Activated CD4-positive, CD25-positive, alpha-beta regulatory T cell treated with anti-CD3 and anti-CD28 coated beads, Interleukin-2, amount 50 U/mL, for 24 hours (primary cell): ENCODE results near the gene SCGB1A1.
"Not testable (repeated sequence)": the region's sequence is repeated elsewhere in the genome, so short reads cannot be mapped to it uniquely, and the experiment has no call there.

Experiments
- ATAC-seq, 2 donors: fragments of 150-1000 bp; cut with Tn5 transposase; one replicate each; pipeline ENCODE4 v1.10.0; 2021; ENCODE audit warnings: mild to moderate bottlenecking in 1 of 2, moderate library complexity in 1 of 2

SCGB1A1 gene

GRCh38 chr11:62421996-62422395 lies 3.2 kb downstream of the SCGB1A1 start:
- ATAC-seq, result no peak

GRCh38 chr11:62423012-62423411 lies 4.2 kb downstream of the SCGB1A1 start:
- ATAC-seq, result no peak

GRCh38 chr11:62427630-62428233 lies 8.9 kb downstream of the SCGB1A1 start:
- ATAC-seq, result peak; percentile 66

- ATAC-seq, result no peak
These were observed 10.2 kb downstream of the SCGB1A1 start for GRCh38 chr11:62428871-62429560.

DNA sequence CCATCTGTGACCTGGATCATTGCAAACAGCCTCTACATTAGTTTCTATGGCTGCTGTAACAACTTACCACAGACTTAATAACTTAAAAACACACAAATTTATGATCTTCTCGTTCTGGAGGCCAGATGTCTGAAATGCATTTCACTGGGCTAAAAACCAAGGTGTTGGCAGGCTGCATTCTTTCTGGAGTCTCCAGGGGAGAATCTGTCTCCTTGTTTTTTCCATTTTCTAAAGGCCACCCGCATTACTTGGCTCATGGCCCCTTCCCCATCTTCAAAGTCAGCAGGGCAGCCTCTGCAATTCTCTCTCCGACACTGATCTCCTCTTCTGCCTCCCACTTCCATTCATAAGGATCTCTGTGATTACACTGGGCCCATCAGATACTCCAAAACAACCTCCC lies 11.6 kb downstream of the SCGB1A1 start:
- no peak for ATAC-seq

GRCh38 chr11:62431171-62431901 lies 12.5 kb downstream of the SCGB1A1 start:
- no peak for ATAC-seq

GRCh38 chr11:62432695-62433094 lies 13.9 kb downstream of the SCGB1A1 start:
- ATAC-seq, result no peak

GRCh38 chr11:62433141-62433903 lies 14.5 kb downstream of the SCGB1A1 start:
- no peak for ATAC-seq

DNA sequence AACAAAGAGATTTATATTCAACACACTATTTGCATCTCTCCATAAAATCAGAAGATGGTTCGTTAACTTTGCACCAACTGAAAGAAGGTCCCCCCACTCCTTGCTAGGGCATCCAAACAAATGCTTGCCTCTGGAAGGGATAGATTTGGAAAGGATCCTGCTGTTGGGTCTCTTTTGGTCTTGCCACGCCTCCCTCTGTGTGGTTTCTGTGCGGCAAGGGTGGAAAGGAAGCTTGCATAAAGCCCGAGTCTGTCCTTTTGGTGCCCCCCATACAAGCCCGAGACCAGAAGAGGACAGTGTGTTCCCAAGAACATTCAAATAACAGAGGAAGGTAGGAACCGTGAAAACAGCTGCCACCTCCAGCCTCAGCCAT lies 15.1 kb downstream of the SCGB1A1 start:
- no peak for ATAC-seq

DNA sequence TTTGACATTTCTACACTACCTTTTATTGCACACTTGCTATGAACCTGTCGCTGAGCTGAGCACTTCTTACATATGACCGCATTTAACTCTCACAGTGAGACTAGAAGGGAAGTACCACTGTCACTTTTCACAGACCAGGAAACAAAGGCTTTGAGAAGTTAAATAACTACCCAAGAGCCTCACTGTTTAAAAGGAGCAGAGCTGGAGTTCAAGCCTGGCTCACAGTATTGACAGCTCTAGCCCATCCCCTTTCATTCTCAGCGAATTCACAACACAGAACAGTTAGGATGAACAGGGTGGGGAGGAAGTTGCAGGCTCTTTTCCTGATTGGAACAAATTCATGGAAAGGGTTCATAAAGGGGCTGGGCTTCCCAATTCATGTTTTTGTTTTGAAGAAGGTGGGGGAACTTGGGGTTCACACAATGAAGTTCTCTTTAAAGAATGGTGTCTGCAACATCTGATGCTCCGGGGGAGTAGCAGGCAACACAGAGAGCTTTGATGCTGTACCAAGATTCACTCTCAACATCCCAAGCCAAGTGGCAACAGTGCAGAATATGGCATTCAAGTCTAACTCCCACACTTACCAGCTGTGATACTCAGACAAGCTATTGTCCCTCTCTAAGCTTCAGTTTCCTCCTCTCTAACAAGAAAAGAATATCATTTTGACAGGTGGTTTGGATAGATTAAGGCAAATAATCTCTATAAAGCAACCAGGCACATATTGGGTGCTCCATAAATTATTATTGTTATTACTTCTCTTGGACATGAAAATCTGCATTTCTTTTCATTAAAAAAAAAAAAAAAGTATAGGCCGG lies 17.2 kb downstream of the SCGB1A1 start:
- no peak for ATAC-seq

DNA sequence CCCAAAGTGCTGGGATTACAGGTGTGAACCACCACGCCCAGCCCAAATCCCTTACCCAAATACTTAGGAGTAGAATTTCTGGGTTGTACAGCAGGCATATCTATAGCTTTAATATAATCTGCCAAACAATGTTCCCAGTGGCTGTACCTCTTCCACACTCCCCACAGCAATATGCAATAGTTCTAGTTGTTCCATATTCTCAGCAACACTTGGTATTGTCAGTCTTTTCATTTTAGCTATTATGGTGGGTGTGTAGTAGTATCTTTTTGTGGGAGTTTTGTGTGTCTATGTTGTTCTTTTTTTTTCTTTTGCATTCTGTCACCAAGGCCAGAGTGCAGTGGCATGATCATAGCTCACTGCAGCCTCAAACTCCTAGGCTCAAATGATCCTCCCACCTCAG lies 18.8 kb downstream of the SCGB1A1 start:
- no peak for ATAC-seq

DNA sequence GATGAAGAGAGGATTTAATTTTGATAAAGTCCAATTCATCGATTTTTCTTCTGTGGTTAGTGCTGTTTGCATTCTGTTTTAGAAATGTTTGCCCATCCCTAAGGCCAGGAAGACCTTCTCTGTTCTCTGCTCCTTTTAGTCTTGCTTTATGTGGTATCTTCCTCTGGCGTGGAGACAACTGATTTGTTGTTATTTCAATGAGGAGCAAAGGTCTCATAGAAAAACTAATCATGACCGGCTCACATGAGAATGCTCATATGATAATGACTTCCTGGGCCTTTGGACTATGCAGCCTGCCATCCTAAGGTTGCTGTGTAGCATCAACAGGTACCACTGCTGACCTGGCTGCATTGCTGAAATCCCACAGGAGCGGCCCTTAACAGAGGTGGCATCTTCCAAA lies 19.8 kb downstream of the SCGB1A1 start:
- no peak for ATAC-seq

- no peak for ATAC-seq
These were observed 21.2 kb downstream of the SCGB1A1 start for GRCh38 chr11:62439785-62440602.

- no peak for ATAC-seq
These were observed 24.8 kb downstream of the SCGB1A1 start for GRCh38 chr11:62443390-62444235.

DNA sequence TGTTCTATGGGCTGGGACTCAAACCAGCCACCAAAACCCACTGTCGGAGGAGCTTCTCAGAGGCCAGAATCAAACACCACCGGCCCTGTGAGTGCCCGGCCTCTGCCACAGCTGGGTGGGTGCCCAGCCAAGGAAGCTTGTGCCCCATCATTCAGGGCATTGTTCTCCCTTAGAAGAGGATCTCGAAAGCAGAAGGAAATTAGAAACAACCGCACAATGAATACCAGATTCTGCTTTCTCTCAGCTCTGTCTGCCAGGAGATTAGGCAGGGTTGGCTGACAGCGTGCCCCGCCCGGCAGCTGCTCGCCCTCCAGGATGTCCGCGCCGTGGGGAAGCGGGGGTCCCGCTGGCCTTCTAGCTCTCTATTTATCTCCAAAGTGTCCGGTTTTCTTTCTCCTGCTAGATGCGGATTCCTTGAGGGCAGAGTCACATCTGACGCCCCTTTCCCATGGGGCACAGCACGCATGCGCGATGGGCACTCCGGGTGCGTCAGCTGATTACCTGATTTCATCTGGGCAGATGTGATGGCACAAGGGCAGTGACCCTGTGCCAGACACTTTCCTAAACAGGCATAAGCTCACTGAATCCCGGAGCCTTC lies 25.5 kb downstream of the SCGB1A1 start:
- peak in 1 of 2 donors; percentile 27 for ATAC-seq

DNA sequence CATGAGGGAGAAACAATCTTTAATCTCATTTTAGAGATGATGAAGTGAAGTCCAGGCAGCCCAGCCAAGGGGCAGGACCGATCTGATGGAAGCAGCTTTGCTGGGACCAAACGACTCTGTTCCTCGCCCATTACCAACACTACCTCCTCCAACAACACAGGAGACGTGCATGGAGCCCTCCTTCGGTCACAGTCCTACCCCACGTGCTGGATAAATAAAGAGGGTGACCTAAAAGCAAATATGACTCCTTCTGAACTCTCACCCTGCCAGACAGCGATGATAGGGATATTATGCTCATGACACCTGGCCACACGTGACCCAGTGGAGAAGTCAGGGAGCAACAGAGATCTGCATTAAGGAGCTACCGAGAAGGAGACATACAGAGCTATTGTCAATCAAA lies 26.0 kb downstream of the SCGB1A1 start:
- peak in 1 of 2 donors; percentile 17 for ATAC-seq

DNA sequence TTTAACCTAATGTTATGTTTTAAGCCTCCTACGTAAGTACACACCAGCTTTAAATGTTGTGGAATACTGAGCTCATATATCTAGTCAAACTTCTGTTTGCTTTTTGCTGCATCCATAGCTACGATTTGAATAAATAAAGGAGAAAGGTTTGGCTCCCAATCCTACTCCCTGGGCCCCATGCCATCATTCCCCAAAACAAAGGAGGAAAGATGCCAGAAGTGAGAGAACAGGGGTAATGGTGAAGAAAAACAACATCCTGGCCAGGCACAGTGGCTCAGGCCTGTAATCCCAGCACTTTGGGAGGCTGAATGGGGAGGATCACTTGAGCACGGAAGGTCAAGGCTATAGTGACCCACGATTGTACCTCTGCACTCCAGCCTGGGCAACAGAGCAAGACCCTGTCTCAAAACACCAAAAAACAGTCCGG lies 26.5 kb downstream of the SCGB1A1 start:
- no peak for ATAC-seq

DNA sequence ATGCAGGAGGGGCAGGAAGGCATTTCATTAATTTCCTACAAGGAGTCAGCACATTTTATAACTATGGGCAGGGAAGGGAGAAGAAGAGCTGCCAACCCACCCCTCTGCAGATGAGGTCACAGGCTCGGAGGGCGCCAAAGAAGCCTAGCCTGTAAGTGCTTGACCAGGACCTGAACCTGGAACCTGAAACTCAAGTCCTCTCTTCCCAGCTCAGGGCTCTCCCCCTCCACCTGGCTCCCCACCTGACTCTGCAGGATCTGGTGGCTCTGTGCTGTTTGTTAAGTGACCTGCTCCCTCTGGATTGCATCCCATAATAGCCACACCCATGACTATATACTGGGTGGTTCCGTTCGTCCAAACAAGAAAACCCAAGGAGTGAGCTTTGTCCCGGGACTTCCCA lies 27.3 kb downstream of the SCGB1A1 start:
- ATAC-seq, result no peak

DNA sequence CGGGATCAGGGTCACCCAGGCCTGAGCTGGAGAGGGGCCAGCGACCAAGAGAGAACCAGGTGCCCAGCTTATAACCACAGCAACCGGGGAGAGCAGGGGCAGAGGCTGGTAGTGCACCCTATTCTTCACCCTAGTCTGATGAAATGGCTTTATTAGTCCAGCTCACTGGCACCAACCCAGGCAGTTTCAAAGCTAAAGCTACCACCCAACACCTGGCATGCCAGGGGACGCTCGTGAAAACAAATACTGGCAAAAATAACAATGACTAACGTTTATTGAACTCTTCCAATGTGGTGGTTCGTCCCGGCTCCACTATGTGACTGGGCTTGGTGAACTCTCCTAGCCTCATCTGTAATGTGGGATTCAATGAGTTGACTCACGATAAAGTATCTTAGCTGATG lies 30.6 kb downstream of the SCGB1A1 start:
- ATAC-seq, result no peak

GRCh38 chr11:62449912-62450311 lies 31.1 kb downstream of the SCGB1A1 start:
- not testable (repeated sequence) for ATAC-seq
